Mesendoderm (in vitro differentiated cells): ENCODE measurements around the gene ARHGEF4.

Source experiments
- DNase-seq: peaks from one replicate; pipeline ENCODE4 v3.0.0; 2013
- H2AK5ac ChIP-seq: 2 replicates; pipeline ENCODE4 v1.6.1; 2013; ENCODE audit warnings: low read length, inconsistent platforms
- H2BK120ac ChIP-seq: 2 replicates; pipeline ENCODE4 v1.6.1; 2013; ENCODE audit warnings: low read depth, mild to moderate bottlenecking, low read length, moderate library complexity, mixed read lengths
- H2BK15ac ChIP-seq: replicated peaks from 2 replicates; pipeline ENCODE4 v1.6.1; 2013; ENCODE audit warnings: low read depth, mild to moderate bottlenecking, moderate library complexity
- H2BK5ac ChIP-seq: 2 replicates; pipeline ENCODE4 v1.6.1; 2013; ENCODE audit warnings: low read length, inconsistent platforms
- H3K18ac ChIP-seq: 2 replicates; pipeline ENCODE4 v1.6.1; 2013; ENCODE audit warnings: mild to moderate bottlenecking, low read length, mixed read lengths
- H3K23ac ChIP-seq: one replicate; pipeline ENCODE4 v1.6.1; 2013; ENCODE audit warnings: low read length
- H3K27ac ChIP-seq: 2 replicates; pipeline ENCODE4 v1.5.1; 2013; ENCODE audit warnings: low read depth, mild to moderate bottlenecking, inconsistent platforms, low read length, moderate library complexity
- H3K27me3 ChIP-seq: 2 replicates; pipeline ENCODE4 v1.6.1; 2013; ENCODE audit warnings: low read length, control low read depth, mild to moderate bottlenecking, inconsistent platforms; ENCODE audit not compliant: insufficient read depth, poor library complexity
- H3K36me3 ChIP-seq: 2 replicates; pipeline ENCODE4 v1.6.1; 2013; ENCODE audit warnings: low read length, inconsistent platforms; ENCODE audit not compliant: control insufficient read depth, insufficient read depth
- H3K4ac ChIP-seq: one replicate; pipeline ENCODE4 v1.6.1; 2013; ENCODE audit warnings: low read depth, mild to moderate bottlenecking, low read length, moderate library complexity
- H3K4me1 ChIP-seq: 2 replicates; pipeline ENCODE4 v1.6.1; 2013; ENCODE audit warnings: low read depth, low read length, inconsistent platforms; ENCODE audit not compliant: control insufficient read depth
- H3K4me2 ChIP-seq: 2 replicates; pipeline ENCODE4 v1.6.1; 2013; ENCODE audit warnings: low read length
- H3K4me3 ChIP-seq: 2 replicates; pipeline ENCODE4 v1.5.1; 2013; ENCODE audit warnings: mild to moderate bottlenecking, low read length
- H3K56ac ChIP-seq: one replicate; pipeline ENCODE4 v1.6.1; 2013; ENCODE audit warnings: low read length
- H3K79me1 ChIP-seq: 2 replicates; pipeline ENCODE4 v1.6.1; 2013; ENCODE audit warnings: low read length, inconsistent platforms
- H3K79me2 ChIP-seq: 2 replicates; pipeline ENCODE4 v1.6.1; 2013; ENCODE audit warnings: mild to moderate bottlenecking, low read length; ENCODE audit not compliant: control insufficient read depth, insufficient read depth
- H3K9ac ChIP-seq: 2 replicates; pipeline ENCODE4 v1.6.1; 2013; ENCODE audit warnings: low read length, inconsistent platforms
- H4K5ac ChIP-seq: one replicate; pipeline ENCODE4 v1.6.1; 2013; ENCODE audit warnings: low read length
- H4K8ac ChIP-seq: one replicate; pipeline ENCODE4 v1.6.1; 2013; ENCODE audit warnings: low read depth, mild to moderate bottlenecking, control low read depth, low read length, moderate library complexity
- WGBS: extraction: QIAGEN DNeasy Blood & Tissue Kit; methylation state at CpG from one replicate; pipeline ENCODE4 v1.1.7; 2013; ENCODE audit warnings: low lambda C conversion rate, missing lambda C conversion rate; ENCODE audit not compliant: insufficient coverage; ENCODE audit errors: extremely low coverage; 5-methylcytosine and 5-hydroxymethylcytosine counted together

Gene ARHGEF4

DNA sequence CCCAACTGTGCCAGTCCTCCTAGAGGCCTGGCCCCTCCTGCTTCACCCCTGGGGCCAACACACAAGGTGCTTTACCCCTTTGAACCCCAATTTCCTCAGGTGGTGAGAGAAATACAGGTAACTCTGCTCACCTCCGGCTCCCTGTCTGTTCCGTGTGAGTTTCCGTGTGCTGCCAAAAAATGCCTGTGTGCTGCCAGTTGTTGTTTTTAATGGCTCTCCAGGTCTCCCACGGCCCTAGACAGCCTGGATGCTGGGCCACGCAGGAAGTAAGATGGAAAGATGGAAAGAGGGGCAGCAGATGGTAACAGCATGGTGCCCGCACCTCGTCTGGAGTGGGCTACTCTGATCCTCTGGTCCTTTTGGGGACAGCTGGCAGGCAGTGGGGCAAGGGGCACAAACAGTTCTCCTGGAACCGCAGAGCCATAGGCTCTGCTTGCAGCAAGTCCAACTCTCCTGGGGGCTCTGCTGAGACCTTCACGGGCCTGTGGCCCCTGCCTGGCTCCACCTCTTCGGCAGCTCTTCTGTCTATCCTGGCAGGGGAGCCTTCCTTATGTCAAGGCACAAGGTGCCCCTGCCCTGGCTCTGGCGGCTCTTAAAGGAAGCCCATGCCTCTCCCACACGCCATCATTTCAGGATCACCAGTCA lies 4.3 kb upstream of the ARHGEF4 start:
- no peak for DNase-seq
- Histone ChIP-seq H4K8ac (no peak overlapping the region), H2BK15ac (no peak overlapping the region), H3K79me2 (no peaks in the 10 kb centered on the region), H4K5ac (no peak overlapping the region), H3K4ac (no peak overlapping the region), H3K23ac (no peak overlapping the region), H3K4me3 (no peak overlapping the region), H3K56ac (no peak overlapping the region), H2BK120ac (no peak overlapping the region), H3K27me3 (peaks cover 3% of the 10 kb centered on the region), H3K4me1 (no peaks in the 10 kb centered on the region), H3K18ac (no peak overlapping the region), H3K36me3 (no peaks in the 10 kb centered on the region), H3K79me1 (no peaks in the 10 kb centered on the region), H3K4me2 (no peak overlapping the region), H3K27ac (no peak overlapping the region), H2AK5ac (no peak overlapping the region), H3K9ac (no peak overlapping the region), H2BK5ac (no peak overlapping the region)
- no CpG with 5 or more reads among the region's 12 CpGs for WGBS

DNA sequence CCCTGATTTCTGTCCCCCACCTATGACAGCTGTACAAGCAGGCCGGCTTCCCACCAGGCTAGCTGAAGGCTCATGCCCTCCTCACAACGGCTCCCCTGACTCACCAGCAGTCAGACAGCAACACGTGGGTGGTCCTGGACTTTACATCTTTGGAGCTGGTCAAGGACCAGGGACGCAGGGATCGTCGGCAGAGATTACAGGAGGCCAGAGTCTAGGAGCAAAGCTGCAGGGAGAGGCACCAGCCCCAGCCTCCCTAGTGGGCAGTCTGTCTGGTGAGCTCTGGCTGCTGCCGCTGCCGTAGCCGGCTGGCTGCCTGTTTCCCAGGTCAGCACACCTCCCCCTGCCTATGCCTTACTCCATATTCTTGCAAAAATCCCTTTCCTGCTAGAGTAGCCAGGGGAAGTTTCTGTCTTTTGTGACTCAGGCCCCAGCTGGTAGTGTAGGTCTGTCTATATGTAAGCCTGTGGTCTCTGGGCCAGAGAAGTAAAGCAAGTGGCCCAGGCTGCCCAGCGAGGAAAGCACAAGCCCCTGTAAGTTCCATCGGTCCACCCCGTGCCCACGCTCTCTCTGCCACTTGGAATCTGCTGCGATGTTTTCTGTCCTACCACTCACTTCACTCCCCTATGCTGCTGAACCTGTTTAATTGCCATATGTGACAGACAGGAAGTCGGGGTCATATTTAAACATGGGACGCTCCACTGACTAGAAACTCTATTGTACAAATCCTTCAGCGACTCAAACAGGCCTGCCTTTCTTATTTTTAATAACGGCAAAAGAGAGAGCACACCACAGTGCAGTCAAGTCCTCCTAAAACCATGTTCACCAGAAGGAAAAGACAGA lies 2.4 kb upstream of the ARHGEF4 start:
- Histone ChIP-seq H3K4me1 (no peaks in the 10 kb centered on the region), H4K5ac (no peak overlapping the region), H3K79me1 (no peaks in the 10 kb centered on the region), H3K4ac (no peak overlapping the region), H3K18ac (no peak overlapping the region), H4K8ac (no peak overlapping the region), H3K56ac (no peak overlapping the region), H3K79me2 (no peaks in the 10 kb centered on the region), H3K4me2 (no peak overlapping the region), H3K27me3 (peaks cover 7% of the 10 kb centered on the region), H3K36me3 (no peaks in the 10 kb centered on the region), H2AK5ac (no peak overlapping the region), H3K27ac (no peak overlapping the region), H3K4me3 (no peak overlapping the region), H2BK15ac (no peak overlapping the region), H3K9ac (no peak overlapping the region), H2BK120ac (no peak overlapping the region), H2BK5ac (no peak overlapping the region), H3K23ac (no peak overlapping the region)
- no peak for DNase-seq
- WGBS = no CpG with 5 or more reads among the region's 18 CpGs

DNA sequence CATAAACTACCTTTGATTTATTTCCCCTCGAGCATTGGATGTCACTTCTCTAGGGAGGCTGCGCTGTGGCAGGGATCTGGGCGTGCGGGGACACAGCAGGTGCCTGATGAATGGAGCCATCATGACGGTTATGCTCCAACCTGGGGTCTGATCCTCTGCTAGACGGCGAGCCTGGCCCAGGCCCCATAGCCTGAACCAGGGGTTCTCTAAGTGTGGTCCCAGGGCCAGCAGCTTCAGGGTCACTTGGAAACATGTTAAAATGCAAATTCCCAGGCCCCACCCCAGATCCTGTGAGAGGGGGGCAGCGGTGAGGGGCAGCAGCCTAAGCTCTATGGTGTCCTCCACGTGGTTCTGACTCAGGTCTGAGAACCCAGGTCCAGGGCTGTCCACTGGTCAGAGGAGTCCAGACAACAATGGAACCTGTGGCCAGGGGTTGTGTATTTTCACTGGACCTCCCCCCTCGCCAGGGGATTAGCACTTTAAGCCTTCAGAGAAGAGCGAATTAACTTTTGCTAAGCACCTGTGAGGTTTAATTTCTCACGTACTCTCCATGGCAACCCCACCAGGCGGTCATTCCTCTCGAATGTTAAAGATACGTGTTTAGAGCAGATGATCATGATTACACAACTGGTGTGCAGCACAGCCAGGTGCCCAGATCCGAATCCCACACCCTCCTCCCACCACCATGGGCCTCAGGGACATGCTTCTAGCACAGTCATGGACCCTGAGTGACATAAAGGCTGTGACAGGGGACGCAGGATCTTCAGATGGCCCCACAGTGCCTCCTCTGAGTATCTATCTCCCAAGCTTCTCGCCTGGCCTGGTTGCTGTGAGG lies 1.6 kb upstream of the ARHGEF4 start:
- Histone ChIP-seq H3K27ac (no peak overlapping the region), H2AK5ac (no peak overlapping the region), H3K4me3 (no peak overlapping the region), H2BK120ac (no peak overlapping the region), H3K56ac (no peak overlapping the region), H4K8ac (no peak overlapping the region), H3K36me3 (no peaks in the 10 kb centered on the region), H2BK5ac (no peak overlapping the region), H3K79me2 (no peaks in the 10 kb centered on the region), H3K18ac (no peak overlapping the region), H4K5ac (no peak overlapping the region), H3K4me2 (no peak overlapping the region), H3K4ac (no peak overlapping the region), H3K27me3 (peaks cover 7% of the 10 kb centered on the region), H3K23ac (no peak overlapping the region), H3K4me1 (no peaks in the 10 kb centered on the region), H3K79me1 (no peaks in the 10 kb centered on the region), H3K9ac (no peak overlapping the region), H2BK15ac (no peak overlapping the region)
- no CpG with 5 or more reads among the region's 18 CpGs for WGBS
- DNase-seq = no peak

DNA sequence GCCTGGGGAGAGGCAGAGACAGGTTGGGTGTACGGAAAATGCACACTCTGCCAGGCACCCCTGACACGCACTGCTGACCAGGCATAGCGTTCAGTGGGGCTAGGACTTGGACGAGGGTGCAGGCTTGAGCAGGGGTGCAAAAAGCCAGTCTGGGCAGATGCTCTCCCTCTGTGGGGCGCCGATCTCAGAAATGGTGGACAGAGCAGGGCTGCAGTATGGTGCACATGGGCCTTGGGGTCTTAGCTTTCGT lies 1.0 kb upstream of the ARHGEF4 start:
- Histone ChIP-seq H3K27ac (no peak overlapping the region), H3K4me1 (no peaks in the 10 kb centered on the region), H3K4me3 (no peak overlapping the region), H3K23ac (no peak overlapping the region), H3K18ac (no peak overlapping the region), H4K5ac (no peak overlapping the region), H2BK120ac (no peak overlapping the region), H3K27me3 (peaks cover 7% of the 10 kb centered on the region), H3K79me1 (no peaks in the 10 kb centered on the region), H3K36me3 (no peaks in the 10 kb centered on the region), H2BK15ac (no peak overlapping the region), H3K56ac (no peak overlapping the region), H3K4ac (no peak overlapping the region), H2AK5ac (no peak overlapping the region), H3K4me2 (no peak overlapping the region), H3K79me2 (no peaks in the 10 kb centered on the region), H4K8ac (no peak overlapping the region), H3K9ac (no peak overlapping the region), H2BK5ac (no peak overlapping the region)
- no peak for DNase-seq
- whole genome bisulfite sequencing = no CpG with 5 or more reads among the region's 7 CpGs

DNA sequence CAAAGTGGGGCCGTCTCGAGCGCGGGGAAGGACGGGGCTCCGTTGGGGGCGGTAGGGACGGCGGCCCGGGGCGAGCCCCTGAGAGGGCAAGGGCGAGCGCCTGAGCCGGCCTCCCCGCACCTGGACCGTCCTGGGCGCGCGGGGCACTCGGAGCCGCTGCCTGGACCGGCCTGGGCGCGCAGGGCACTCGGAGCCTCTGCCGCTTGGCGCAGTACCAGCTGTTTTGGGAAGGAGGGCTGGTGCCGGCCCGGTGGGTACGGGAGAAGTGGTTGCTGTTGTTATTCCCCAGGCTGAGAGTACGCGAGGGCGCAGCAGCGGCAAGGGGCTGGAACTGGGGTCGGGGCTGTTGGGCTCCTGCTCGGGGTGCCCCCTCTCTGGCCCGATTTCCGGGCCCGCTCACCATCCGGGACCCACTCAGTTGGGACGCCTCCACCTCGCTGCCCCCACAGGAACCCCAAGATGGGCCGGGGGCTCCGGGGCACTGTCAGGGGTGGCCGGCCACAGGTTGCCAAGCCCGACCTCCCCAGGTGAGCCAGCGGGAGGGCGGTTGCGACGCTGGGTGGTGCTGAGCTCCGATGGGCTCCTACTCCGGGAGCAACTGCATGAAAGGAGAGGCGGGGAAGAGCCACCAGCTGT lies 579 bp downstream of the ARHGEF4 start:
- Histone ChIP-seq H3K4me1 (no peaks in the 10 kb centered on the region), H2BK120ac (no peak overlapping the region), H2BK5ac (no peak overlapping the region), H4K8ac (no peak overlapping the region), H3K79me2 (no peaks in the 10 kb centered on the region), H3K9ac (peak overlapping the region; percentile 64), H2AK5ac (no peak overlapping the region), H3K36me3 (no peaks in the 10 kb centered on the region), H3K56ac (peak overlapping the region; percentile 79), H2BK15ac (no peak overlapping the region), H3K79me1 (no peaks in the 10 kb centered on the region), H3K4me2 (peak overlapping the region; percentile 61), H3K27ac (no peak overlapping the region), H3K27me3 (peaks cover 7% of the 10 kb centered on the region), H3K23ac (no peak overlapping the region), H3K4me3 (peak overlapping the region; percentile 42), H4K5ac (no peak overlapping the region), H3K4ac (no peak overlapping the region), H3K18ac (peak overlapping the region; percentile 51)
- DNase-seq = no peak
- WGBS = no CpG with 5 or more reads among the region's 53 CpGs
